NCI-H2081 (cell line): ENCODE measurements around the gene GRIA3.
"Not testable (repeated sequence)": the region's sequence is repeated elsewhere in the genome, so short reads cannot be mapped to it uniquely, and the experiment has no call there.

Experiments
- DNase-seq, 2 experiments: peaks; one replicate each; lab custom pipeline; 2025; lab: John Stamatoyannopoulos, UW

GRIA3 gene

DNA sequence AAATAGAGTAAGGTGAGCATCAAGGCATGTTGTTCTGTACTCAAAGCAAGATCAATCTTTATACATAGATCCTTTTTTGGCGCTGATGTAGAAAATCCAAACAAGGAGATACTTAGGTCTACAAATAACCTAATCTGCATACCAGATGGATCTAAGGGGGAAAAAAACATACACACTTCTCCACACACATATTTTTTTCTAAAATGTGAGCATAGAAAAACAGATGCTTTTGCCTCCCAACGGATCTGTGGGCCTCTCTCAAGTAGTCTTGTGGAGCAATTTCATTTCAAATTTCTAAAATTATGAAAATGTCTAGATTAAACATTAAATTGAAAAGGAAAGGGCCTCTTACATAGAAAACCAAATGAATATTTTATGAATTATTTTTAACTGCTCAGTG lies 166.1 kb downstream of the GRIA3 start:
- no peak for DNase-seq

DNA sequence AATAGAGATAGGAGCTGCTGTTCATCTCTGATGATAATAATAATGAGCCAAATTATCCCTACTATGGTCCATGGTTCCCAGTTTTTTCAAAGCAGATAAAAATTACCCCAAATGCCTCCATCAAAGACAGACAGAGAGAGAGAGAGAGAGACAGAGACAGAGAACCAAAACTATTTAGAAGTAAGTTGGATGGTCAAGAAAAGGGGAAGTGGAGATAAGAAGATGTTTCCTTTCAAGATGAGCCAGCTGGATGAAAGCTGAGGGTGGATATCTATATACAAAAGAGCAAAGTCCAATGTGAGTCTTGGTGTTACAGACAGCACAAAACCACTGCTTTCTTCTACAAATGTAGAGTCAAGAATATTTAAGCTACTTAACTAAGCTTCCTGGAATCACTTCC lies 173.9 kb downstream of the GRIA3 start:
- DNase-seq = no peak

DNA sequence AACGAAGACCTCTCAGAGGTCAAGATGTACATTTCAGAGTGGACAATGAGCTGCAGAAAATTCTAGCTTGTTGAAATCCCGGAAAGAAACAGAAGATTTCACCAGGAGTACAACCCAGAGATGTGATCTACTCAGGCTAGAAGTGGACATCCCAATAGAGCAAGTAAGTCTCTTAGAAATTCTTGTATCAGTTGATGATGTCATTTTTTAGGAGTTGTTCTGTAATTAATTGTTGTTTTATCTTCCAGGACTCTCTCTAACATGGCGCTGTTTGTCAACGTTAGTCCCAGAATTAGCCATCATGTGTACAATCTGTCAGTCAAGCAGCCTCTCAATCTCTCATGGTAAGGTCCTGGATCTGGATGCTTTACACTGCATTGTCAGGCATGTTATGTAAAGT lies 174.4 kb downstream of the GRIA3 start:
- DNase-seq = no peak

DNA sequence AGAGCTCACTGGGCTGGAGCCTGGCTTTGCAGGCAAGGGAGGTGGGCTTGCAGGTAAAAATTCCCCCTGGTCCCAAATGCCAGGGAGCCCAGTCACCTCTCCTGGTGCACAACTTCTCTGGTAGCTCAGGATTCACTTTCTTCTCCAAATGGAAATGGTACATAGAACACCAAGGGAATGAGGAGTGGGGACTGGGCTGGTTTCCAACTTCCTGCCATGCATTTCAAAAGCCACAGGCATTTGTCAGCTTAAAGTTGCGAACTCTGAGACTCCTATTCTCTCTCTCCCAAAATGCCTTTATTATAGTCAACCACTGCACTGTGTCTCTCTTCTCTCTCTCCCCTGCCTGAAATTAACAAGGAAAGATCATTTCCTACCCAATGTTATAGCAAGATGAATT lies 177.3 kb downstream of the GRIA3 start:
- DNase-seq = no peak

DNA sequence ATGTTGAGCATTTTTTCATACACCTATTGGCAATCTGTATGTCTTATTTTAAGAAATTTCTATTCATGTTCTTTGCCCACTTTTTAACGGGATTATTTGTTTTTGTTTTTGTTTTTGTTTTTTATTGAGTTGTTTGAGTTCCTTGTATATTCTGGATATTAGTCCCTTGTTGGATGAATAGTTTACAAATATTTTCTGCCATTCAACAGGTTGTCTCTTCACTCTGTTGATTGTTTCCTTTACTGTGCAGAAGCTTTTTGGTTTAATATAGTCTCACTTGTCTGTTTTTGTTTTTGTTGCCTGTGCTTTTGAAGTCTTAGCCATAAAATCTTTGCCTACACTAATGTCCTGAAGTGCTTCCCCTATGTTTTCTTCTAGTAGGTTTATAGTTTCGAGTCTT lies 202.1 kb downstream of the GRIA3 start:
- not testable (repeated sequence) for DNase-seq

DNA sequence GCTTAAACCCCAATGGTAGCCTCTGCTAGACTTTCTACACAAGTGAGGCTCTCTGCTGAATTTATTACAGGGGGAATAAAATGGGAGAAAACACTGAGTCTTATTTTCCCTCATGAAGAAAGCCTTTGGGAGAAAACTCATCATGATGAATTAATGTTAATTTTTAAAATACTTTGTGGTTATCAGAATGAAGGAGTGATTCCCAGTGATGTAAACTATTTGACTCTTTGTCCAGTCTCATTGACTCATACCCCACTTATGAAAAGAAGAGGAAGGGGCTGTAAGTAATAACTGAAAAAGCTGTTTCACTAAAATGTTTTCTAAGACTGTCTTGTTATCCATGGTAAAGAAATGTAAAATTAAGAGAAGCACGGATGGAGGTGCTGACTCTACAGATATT lies 208.8 kb downstream of the GRIA3 start:
- DNase-seq = no peak

DNA sequence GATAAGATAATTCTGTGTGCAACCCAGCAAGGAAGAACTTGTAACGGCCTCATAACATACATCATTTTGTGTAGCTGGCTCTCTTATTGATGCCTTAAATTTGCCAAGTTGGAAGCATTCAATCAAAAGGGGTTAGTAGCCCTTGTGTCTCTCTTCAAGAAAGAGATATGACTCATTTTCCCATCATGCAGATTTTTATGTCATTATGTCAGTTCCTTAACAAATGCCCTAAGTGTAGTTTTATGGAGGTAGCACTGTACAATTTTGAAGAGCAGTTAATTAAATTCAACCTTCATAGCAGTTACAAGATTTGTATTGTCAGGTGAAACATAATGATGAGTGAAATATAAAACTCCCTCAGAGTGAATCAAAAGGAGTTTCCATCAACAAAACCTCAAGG lies 215.6 kb downstream of the GRIA3 start:
- DNase-seq = no peak

DNA sequence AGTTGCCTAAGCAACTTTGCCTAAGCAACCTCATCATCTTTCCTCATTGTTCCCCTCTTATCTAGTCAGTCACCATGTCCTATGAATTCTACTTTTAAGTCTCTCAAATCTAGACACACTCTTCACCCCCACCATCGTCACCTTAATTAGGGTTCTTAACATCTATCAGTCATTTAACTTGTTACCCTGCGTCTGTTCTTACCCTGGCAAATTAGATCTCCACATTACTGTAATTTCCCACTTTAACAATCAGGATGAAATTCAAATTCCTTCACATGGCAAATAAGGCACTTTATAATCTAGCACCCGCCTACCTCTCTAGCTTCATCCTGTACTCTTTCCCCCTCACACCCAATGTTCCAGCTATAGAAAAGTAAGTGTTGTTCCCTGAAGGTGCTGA lies 221.2 kb downstream of the GRIA3 start:
- DNase-seq = no peak

DNA sequence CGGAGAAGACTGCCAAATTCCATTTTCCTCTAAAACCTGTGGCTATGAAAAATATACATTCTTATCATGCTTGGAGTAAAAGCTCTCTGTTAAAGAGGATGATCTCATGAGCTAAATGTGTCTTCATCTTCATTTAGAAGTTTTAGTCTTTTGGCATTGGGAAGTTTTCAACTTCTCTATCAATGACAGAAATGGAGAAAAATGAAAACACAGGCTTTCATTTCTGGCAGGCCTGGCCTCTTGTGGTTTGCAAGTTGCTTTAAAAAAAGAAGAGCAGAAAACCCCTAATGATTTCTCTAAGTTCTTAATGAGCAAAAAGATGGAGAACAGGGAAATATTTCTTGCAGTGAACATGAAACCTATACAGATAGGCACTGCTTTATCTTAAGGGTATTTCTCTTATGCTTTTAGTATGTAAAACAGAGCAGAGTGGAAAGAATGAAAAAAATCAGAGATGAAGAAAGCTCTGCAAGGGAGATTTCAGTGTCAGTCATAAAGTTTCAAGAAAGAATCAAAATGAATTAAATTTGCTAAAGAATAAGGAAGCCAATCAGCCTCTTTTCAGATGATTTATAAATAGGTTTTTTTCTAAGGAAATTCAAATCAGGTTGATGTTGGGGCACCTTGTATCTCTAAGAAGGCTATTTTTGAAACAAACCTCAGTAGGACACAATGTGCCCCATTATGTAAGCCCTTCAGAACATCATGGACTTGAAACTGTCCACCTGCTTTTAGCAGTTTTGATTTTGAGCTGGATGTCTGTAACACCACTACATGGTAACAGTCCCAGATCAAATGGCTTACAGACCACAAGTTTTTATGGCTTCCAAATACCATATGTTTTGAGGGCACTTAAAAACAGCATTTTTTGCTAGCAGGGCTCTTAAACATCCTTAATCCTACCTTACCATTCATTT lies 225.0 kb downstream of the GRIA3 start:
- no peak for DNase-seq

DNA sequence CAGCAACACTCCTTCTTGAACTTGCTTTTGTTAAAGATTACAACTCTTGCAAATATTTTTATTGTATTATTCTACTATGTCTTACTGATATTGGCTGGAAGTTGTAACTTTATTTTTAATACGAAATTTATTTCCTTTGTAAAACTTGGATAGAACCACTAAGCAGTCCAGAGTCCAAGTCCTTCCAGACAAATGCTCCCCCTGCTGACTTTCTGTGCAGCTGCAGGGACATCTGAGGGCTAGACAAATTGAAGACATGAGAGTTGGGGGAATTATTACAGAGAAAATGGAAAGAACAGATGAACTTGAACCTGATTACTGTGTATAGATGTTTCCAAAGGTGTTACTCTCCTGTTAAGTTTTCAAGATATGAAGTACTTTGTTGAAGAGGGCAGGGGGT lies 238.8 kb downstream of the GRIA3 start:
- peak; percentile 29 to 33 for DNase-seq

DNA sequence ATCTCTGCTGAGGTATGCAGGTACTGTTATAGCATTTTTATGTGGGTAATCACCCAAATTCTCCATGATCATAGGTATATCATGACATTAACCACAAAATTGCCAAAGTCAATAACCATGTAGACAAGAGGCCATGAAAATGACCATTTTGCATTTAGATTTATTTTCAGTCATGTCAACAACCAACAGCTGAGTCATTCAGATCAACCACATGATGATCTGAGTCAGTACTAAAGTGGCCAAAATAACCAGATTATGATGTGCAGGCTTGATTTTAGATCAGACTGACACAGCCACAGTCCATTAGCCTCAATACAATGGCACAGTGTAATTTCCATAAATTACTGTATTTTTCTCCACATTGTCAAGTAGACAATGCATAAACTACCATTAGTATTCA lies 240.5 kb downstream of the GRIA3 start:
- peak; percentile 3 to 67 for DNase-seq

DNA sequence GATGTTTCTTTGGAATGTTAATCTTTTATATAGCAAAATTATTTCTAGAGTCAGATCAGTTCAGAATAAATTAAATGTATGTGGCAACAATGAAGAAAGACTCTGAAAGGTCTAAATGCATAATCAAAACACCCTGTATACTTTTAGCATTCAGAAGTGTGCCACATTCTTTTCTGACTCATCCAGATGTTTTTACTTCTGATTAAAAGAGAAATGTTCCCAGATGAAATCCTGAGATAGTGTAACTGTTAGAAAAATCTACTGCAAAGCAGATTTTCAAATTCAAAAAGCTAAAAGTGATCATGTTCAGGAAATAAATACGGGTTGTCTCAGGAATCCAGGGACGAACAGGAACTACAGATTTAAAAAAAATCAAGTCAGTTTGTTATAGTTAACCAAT lies 241.4 kb downstream of the GRIA3 start:
- no peak for DNase-seq

DNA sequence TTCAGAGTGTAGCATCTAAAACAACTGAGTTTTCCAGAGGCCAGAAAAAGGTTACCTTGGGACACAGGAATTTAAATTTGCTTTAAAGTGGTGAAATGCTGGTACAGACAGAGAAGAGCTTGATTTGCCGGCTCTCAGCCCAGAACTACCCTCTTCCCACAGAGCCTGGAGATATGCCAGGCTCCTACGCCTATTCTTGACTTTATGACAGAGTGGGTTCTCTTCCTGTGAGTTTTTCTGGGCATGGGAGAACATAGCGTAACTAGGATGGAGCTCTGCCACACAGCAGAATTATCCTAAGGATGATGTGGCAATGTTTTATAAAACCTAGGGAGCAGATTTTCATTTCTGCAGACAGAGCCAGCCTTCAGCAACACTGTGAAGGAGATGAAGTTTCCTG lies 241.8 kb downstream of the GRIA3 start:
- DNase-seq = no peak

DNA sequence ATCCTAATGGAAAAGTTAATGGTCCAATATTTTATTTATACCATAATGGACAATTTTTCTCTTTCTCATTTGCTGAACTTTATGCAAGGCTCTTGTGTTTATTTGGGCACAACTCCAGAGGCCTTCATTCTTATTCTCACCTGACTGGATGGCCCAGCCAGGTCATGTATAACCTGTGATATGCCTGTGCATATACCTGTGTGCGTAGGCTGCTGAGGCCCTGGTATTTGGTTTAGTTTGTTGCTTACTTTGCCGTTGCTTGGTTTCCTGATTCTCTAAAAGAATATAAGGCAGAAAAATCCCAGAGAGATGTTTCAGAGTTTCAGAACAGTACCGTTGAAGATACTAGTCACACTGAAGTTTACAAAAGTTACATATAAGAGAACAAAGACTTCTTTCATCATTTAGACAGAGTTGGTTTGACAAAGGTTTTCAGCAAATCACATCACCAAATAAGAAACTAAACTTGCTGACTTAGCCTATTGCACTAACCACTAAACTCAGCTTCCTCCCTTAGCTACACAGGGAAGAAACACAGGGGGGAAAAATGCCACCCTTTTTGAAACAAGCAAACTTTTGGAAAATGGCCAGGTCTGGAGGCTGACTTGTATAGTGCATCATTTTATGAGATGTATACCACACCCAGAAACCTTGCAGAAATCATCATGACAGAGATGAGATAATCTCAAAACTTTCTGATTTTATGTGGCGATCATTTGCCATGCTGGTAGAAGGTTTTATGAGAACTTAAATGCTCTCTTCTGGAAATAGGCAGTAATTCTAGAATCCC lies 248.5 kb downstream of the GRIA3 start:
- no peak for DNase-seq

DNA sequence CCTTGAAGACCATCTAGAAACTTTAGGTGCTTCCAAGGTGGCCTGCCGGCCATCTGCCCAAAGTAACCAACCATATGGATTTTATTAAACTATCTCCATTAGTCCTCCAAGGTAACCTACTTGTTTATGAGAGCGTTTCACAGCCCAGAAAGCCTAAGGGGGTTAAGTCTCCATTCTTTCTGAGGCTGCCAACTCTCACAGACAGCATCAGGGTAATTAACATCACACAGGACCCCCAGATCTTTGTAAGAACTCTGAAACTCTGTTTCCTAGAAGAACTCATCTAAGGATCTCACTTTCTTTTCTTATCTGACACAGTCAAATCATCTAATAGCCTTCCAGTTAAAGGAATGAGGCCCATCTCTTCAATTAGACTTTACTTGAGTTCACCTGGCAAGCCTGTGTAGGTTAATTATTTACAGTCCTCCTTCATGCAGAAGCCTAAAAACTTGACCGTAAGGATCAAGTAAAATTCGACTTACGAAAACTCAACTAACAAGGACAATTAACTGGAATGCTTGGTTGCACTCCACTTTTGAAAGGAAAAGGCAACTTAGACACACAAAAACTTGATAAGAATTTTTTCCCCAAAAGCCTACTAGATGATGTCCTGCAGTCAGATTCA lies 252.5 kb downstream of the GRIA3 start:
- no peak for DNase-seq

DNA sequence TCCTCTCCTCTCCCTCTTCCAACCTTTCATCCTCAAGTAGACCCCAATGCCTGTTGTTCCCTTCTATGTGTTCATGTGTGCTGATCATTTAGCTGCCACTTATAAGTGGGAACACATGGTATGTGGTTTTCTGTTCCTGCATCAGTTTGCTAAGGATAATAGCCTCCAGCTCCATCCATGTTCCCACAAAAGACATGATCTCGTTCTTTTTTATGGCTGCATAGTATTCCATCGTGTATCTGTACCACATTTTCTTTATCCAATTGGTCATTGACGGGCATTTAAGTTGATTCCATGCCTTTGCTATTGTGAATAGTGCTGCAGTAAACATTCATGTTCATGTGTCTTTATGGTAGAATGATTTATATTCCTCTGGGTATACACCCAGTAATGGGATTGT lies 255.8 kb downstream of the GRIA3 start:
- DNase-seq = not testable (repeated sequence)

DNA sequence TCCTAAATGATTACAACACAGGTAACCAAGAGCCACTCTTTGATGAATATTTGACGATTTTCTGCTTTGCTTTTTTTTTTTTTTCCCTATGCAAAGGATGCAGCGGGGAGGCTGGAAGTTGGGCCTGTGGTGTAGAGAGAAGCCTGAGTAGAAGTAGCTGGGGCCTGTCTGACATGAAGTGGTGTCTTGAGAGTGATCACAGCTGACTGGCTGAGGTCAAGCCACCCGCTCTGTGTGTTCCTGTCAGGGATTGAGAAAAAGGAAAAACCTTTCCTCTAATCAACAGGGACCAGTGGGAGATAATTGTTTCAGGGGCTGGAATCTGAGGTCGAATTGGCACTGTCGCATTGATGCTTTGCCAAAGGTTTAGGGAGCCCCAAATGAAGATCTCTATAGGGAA lies 258.7 kb downstream of the GRIA3 start:
- no peak for DNase-seq

DNA sequence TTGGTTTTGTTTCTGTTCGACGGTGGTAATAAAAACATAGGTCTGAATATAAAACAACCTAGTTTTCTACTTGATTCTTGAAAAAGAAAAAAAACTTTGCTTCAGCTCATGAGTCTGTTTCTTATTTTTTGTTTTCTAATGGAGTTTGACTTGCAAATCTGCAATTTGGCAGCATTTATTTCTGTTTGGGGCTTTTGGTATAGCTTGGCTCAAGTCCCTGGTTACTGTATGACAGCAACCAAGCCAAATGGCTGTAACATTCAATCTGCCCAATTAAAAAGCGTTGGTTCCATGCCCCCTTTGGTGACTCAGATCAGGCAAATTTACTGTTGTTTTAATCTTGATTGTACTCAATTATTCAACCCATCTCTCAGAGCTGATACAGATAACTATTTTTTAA lies 263.4 kb downstream of the GRIA3 start:
- peak in 1 of 2 experiments; percentile 18 for DNase-seq

DNA sequence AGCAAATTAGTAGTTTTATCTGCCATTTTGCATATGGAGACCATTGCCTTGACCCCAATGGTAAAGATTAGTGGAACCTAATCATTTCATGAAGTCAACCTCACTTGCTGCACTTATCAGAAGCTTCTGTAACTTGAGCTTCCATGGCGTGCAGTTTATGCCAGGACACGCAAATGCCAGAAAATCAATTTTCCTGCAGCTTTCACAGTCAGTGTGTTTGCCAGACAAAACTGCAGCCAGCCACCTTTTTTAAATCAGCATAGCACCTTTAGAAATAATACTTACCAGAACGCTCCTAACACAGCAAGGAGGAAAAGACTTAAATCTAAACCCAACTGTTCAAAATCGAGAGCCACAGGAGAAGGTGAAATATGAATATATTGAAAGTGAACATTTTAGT lies 265.3 kb downstream of the GRIA3 start:
- DNase-seq = no peak

DNA sequence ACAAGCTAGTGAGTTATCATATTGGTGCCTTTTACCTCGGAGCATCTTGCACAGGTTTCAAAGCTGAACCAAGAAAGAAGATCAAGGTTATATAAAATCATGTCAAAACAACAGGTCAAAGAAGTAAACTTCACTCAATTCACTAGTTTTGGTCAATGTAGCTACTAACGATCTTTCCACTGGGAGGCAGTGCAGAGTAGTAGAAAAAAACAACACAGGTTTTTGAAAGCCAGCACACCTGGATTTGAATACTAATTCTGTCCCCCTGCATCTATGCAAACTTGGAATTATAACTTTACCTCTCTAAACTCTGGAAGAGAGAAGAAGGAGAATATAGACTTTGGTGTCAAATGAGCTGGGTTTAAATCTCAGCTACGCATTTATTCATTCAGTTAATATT lies 266.1 kb downstream of the GRIA3 start:
- DNase-seq = peak in 1 of 2 experiments; percentile 10

DNA sequence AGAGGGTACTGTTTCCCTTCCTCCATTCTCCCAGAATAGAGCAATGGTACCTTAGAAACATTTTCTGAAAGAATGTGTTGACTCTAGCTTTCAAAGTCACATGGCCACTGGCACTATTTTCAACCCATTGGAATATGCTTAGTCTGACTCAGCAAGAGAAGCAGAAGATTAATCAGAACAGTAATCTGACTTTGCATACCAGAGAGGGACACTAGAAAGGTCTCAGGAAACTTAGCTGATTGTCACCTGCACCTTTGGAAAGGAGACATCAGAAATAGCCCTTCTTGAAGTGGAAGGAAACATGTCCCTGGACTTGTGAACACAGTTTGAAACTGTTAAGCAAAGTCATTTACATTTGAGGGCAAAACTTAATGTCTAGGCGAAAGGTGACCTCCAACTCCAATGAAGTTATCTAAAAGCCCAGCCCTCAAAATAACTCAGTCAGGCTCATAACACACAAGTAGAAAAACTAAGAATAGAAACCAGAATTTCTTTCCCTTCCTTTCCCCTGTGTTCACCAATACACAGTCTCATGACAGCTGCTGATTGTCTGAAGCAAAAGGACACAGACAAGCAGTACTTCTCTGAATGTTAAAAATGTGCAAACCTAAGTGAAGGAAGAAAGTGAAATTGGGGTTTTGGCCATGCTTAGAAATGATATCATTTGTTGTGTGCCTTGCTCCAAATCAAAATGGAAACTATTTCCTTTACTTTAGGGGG lies 270.8 kb downstream of the GRIA3 start:
- DNase-seq = no peak

DNA sequence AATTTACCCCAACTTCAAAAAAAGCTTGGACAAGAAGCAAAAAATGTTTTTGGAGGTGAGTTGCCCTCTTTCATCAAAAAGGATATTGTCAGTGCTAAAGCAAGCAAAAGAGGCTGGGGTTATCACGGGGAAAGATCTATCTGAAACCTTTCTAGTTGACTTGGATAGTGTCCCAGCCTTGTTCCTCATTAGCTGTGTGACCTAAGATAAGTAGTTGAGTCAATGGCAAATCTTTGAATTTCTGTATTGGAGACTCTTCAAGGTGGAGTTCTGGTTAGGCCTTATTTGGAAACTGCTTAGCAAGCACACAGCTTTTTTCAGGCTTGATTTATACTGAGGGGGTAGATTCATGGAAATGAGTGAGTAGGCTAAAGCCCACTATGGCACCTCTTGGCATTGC lies 271.6 kb downstream of the GRIA3 start:
- no peak for DNase-seq
